ENCODE results near the gene SLC25A39. TPM values are rescaled to one million over a fixed set of nuclear protein-coding genes. Genes with fewer than 3 reads are reported as not detected.

Gene SLC25A39
- total RNA-seq, 1 experiment from 2014 or later: 164 TPM

- Histone ChIP-seq H3K4me1 (replicated peaks; ENCODE audit: insufficient read depth) (peaks cover 7% of the 10 kb centered on the region), H3K9me3 (ENCODE audit: insufficient read depth, low read depth) (no peaks in the 10 kb centered on the region), H3K27me3 (ENCODE audit: insufficient read depth, low read depth) (peaks cover 32% of the 10 kb centered on the region), H3K9me2 (ENCODE audit: insufficient read depth) (no peaks in the 10 kb centered on the region), H3K4me3 (no peak overlapping the region), H3K4me2 (peak overlapping the region; percentile 75; the same call in 1 of the 2 replicates), H2AFZ (no peak overlapping the region), H3K79me2 (ENCODE audit: low read depth) (no peaks in the 10 kb centered on the region), H4K20me1 (ENCODE audit: insufficient read depth) (peaks cover 4% of the 10 kb centered on the region; the same call in 1 of the 2 replicates), H3K36me3 (ENCODE audit: low read depth) (no peaks in the 10 kb centered on the region), H3K27ac (no peak overlapping the region), H3F3A (ENCODE audit: insufficient read depth, low read depth) (peaks cover 18% of the 10 kb centered on the region; the same call in 1 of the 2 replicates)
- ChIA-PET POLR2A (ENCODE audit: unreplicated experiment) (no interaction called here), CTCF (interaction anchor here (0.6 kb wide), 1 partner anchor 527 kb away, joined by 4 read pairs; no protein-coding TSS in a partner anchor)
- DNase-seq: no peak
- intact Hi-C loops (cut with micrococcal nuclease; ENCODE audit: unreplicated experiment): loop anchor here (5.0 kb wide), 1 partner anchor 87 kb away; no protein-coding TSS in a partner anchor
- TF ChIP-seq CTCF (conservative IDR thresholded peaks at IDR 0.05) (no peak), EZH2 (IDR thresholded peaks at IDR 0.05; ENCODE audit: low read depth) (no peak)
- no TSS peak for BruUV-seq (replicated peaks)
Measured at GRCh38 chr17:44308865-44309264, 15.8 kb downstream of the SLC25A39 start.

- peaks cover 37% of the 10 kb centered on the region for H3K27me3 ChIP-seq (ENCODE audit: insufficient read depth, low read depth)
- ChIA-PET CTCF (interaction anchor here (0.6 kb wide), 1 partner anchor 528 kb away, joined by 4 read pairs; no protein-coding TSS in a partner anchor), POLR2A (ENCODE audit: unreplicated experiment) (interaction anchor here (0.6 to 0.7 kb wide), 2 partner anchors 86 to 123 kb away, joined by 3 to 6 read pairs; no protein-coding TSS in a partner anchor)
- TF ChIP-seq CTCF (conservative IDR thresholded peaks at IDR 0.05): no peak
- no peak for TF ChIP-seq EZH2 (IDR thresholded peaks at IDR 0.05; ENCODE audit: low read depth)
- no peak within 1 kb of the TSS for H3K27ac ChIP-seq
- H3K79me2 ChIP-seq (ENCODE audit: low read depth): no peaks in the 10 kb centered on the region
- H3K9me2 ChIP-seq (ENCODE audit: insufficient read depth): no peaks in the 10 kb centered on the region
- peak within 1 kb of the TSS; percentile 75 for H3K4me2 ChIP-seq
- peak; percentile 44 to 74 for DNase-seq
- peaks cover 18% of the 10 kb centered on the region; the same call in 1 of the 2 replicates for H3F3A ChIP-seq (ENCODE audit: insufficient read depth, low read depth)
- no TSS peak for BruUV-seq (replicated peaks)
- H2AFZ ChIP-seq: no peak within 1 kb of the TSS; the same call in 1 of the 2 replicates
- H3K36me3 ChIP-seq (ENCODE audit: low read depth): no peaks in the 10 kb centered on the region
- H3K4me3 ChIP-seq: peak within 1 kb of the TSS; percentile 56; the same call in 1 of the 2 replicates
- H4K20me1 ChIP-seq (ENCODE audit: insufficient read depth): peaks cover 4% of the 10 kb centered on the region; the same call in 1 of the 2 replicates
- intact Hi-C loops (cut with micrococcal nuclease; ENCODE audit: unreplicated experiment): loop anchor here (5.0 kb wide), 1 partner anchor 86 kb away; no protein-coding TSS in a partner anchor
- H3K9me3 ChIP-seq (ENCODE audit: insufficient read depth, low read depth): no peaks in the 10 kb centered on the region
- peaks cover 7% of the 10 kb centered on the region for H3K4me1 ChIP-seq (replicated peaks; ENCODE audit: insufficient read depth)
Measured at GRCh38 chr17:44308320-44308818, 16.3 kb downstream of the SLC25A39 start, which contains the start of gene RUNDC3A. Gene RUNDC3A (plus strand): TSS chr17:44308601. CDS start chr17:44308833, 232 bp downstream.

DNA sequence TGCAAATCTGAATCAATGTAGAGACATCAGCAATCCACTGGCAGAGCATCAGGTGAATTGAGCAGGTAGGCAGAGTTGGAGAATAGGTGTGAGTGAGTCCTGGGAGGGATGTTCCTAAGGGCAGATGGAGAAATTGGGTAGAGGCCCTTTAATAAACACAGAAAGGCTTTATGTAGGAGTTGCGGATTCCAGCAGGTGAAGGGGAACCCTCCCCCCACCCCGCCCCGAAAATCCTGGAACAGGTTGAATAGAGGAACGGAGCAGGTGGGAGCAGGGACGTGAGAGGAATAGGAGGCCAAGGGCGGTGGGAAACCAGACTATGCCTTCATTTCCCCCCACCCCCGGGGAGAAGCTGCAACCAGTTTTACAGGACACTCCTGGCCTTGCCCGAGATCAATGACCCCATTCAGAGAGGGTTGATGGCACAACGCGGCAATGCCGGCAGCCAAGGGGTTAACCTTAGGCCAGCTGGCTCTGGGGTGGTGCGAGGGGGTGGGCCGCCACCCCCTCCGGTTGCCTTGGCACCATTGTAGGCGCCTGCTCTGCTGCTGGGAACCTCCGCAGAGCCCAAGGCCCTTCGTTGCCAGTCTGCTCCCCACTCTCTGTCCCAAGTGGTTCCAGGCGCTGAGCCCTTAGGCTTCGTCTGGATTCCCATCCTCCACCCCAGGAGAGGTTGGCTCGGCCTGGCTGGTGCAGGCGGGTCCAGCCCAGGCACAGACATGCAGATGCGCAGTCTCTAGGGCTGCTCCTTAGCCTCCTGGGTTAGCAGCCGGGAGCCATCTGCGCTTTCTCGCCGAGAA, 17.0 kb downstream of the SLC25A39 start:
- H3K4me3 ChIP-seq: peak overlapping the region; percentile 36; the same call in 1 of the 2 replicates
- H4K20me1 ChIP-seq (ENCODE audit: insufficient read depth): peaks cover 4% of the 10 kb centered on the region; the same call in 1 of the 2 replicates
- H3K79me2 ChIP-seq (ENCODE audit: low read depth): no peaks in the 10 kb centered on the region
- peaks cover 7% of the 10 kb centered on the region for H3K4me1 ChIP-seq (replicated peaks; ENCODE audit: insufficient read depth)
- POLR2A ChIA-PET (ENCODE audit: unreplicated experiment): interaction anchor here (0.6 to 0.7 kb wide), 2 partner anchors 85 to 122 kb away, joined by 3 to 6 read pairs; no protein-coding TSS in a partner anchor
- intact Hi-C loops (cut with micrococcal nuclease; ENCODE audit: unreplicated experiment): loop anchor here (5.0 kb wide), 1 partner anchor 85 kb away; no protein-coding TSS in a partner anchor
- H3K27ac ChIP-seq: no peak overlapping the region
- H3K9me2 ChIP-seq (ENCODE audit: insufficient read depth): no peaks in the 10 kb centered on the region
- no peaks in the 10 kb centered on the region for H3K36me3 ChIP-seq (ENCODE audit: low read depth)
- TF ChIP-seq EZH2 (IDR thresholded peaks at IDR 0.05; ENCODE audit: low read depth) (no peak), CTCF (conservative IDR thresholded peaks at IDR 0.05) (no peak)
- CTCF ChIA-PET: no interaction called here
- no TSS peak for BruUV-seq (replicated peaks)
- H3K27me3 ChIP-seq (ENCODE audit: insufficient read depth, low read depth): peaks cover 45% of the 10 kb centered on the region
- H2AFZ ChIP-seq: no peak overlapping the region
- DNase-seq: peak in 1 of 2 experiments; percentile 14
- H3F3A ChIP-seq (ENCODE audit: insufficient read depth, low read depth): peaks cover 18% of the 10 kb centered on the region; the same call in 1 of the 2 replicates
- no peaks in the 10 kb centered on the region for H3K9me3 ChIP-seq (ENCODE audit: insufficient read depth, low read depth)
- H3K4me2 ChIP-seq: peak overlapping the region; percentile 75

Data from PC-9 (cell line).